Cardiac fibroblast (primary cell): ENCODE results near the gene NDUFS4.
"Not testable (repeated sequence)": the region's sequence is repeated elsewhere in the genome, so short reads cannot be mapped to it uniquely, and the experiment has no call there.

Source experiments
- DNase-seq, 2 donors: peaks; one replicate each; pipeline versions ENCODE4 v3.0.0 to v3.0.0-alpha.2; 2010; ENCODE audit warnings: low read depth in 2 of 2
- H3K4me3 ChIP-seq, 2 donors: replicated peaks in 1 of 2; 1 replicate in 1 of 2; 2 replicates in 1 of 2; pipeline ENCODE4 v1.5.1; 2011; ENCODE audit warnings: low read depth in 2 of 2, low read length in 2 of 2, mild to moderate bottlenecking in 2 of 2, moderate library complexity in 1 of 2
- TF ChIP-seq, protein P1 (sequence below): IDR thresholded peaks from one replicate; pipeline ENCODE4 v1.5.1; 2011; ENCODE audit warnings: low read depth, mild to moderate bottlenecking, low read length, inconsistent platforms

The NDUFS4 gene

GRCh38 chr5:53542926-53543325 lies 17.5 kb upstream of the NDUFS4 start:
- TF ChIP-seq, protein P1, sequence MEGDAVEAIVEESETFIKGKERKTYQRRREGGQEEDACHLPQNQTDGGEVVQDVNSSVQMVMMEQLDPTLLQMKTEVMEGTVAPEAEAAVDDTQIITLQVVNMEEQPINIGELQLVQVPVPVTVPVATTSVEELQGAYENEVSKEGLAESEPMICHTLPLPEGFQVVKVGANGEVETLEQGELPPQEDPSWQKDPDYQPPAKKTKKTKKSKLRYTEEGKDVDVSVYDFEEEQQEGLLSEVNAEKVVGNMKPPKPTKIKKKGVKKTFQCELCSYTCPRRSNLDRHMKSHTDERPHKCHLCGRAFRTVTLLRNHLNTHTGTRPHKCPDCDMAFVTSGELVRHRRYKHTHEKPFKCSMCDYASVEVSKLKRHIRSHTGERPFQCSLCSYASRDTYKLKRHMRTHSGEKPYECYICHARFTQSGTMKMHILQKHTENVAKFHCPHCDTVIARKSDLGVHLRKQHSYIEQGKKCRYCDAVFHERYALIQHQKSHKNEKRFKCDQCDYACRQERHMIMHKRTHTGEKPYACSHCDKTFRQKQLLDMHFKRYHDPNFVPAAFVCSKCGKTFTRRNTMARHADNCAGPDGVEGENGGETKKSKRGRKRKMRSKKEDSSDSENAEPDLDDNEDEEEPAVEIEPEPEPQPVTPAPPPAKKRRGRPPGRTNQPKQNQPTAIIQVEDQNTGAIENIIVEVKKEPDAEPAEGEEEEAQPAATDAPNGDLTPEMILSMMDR: no peak
- DNase-seq: no peak
- no peak overlapping the region for H3K4me3 ChIP-seq

GRCh38 chr5:53543401-53543800 lies 17.0 kb upstream of the NDUFS4 start:
- peak in 1 of 2 donors; percentile 30 for DNase-seq
- TF ChIP-seq, protein P1: no peak
- no peak overlapping the region for H3K4me3 ChIP-seq

- H3K4me3 ChIP-seq: no peak overlapping the region
- TF ChIP-seq, protein P1: no peak
- DNase-seq: no peak
Measured at GRCh38 chr5:53545744-53546143, 14.7 kb upstream of the NDUFS4 start.

DNA sequence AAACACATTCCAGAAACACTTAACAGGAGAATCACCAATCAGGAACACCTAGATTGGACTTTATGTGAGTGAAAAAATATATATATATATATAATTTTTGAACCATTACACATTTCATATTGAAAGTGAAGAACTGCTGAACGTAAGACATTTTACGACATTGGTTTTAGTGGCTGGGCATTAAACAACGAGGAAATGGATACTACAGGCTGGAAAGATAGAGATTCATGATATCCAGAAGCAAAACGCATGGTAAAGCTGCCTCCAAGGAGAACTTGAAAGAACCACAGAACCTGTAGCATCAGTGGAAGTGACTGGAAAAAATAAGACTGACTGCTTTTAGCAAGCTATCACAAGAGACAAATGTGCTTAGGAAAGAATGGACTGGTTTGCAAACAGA lies 13.2 kb upstream of the NDUFS4 start:
- TF ChIP-seq, protein P1: no peak
- no peak overlapping the region for H3K4me3 ChIP-seq
- no peak for DNase-seq

- not testable (repeated sequence) for DNase-seq, H3K4me3 ChIP-seq
Measured at GRCh38 chr5:53548501-53548900, 11.9 kb upstream of the NDUFS4 start.

GRCh38 chr5:53549792-53550191 lies 10.6 kb upstream of the NDUFS4 start:
- TF ChIP-seq, protein P1: no peak
- no peak for DNase-seq
- H3K4me3 ChIP-seq: no peak overlapping the region

GRCh38 chr5:53552561-53552960 lies 7.9 kb upstream of the NDUFS4 start:
- DNase-seq: no peak
- TF ChIP-seq, protein P1: no peak
- no peak overlapping the region for H3K4me3 ChIP-seq
